ENCODE data around the gene RALGDS. TPM values are rescaled to one million over a fixed set of nuclear protein-coding genes. Genes with fewer than 3 reads are reported as not detected.
A peak's percentile ranks its signal among the peaks of the same experiment; 100 is the strongest.

RALGDS gene
- total and polyA plus RNA-seq, 9 of the 15 experiments (the other 6 are each of a cell fraction or from before 2014, with no cell fraction given): 0.75 to 43.3 (median 27.1) TPM

DNA sequence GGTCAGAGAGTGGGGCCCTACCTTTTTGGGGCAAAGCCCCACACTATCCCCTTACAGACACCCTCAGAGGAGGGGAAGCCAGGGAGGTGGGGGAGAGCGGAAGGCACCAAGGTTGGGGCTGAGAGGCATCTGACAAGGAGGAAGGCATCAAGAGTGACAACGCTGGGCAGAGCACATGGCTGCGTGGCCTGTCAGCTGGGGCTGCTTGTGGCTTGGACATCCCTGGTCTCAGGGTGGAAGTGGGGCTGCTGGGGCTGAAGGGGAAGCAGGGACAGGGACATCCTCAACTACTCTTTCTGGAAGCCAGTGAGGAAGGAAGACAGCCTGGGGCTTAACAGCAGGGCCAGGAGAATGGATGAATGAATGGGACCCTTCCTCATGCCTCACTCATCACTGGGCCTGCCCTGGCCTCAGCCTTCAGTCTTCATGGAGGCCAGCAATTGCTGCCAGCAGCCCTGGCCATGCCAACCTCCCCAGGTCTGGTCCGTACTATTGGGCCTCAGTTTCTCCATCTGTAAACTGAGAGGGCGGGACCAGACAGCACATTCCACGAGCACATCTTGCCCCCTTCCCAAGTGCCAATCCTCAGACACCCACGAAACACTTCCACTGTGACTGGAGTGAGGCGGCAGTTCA, 993 bp upstream of the RALGDS start (continued):
- peak; percentile 16; the same call in 1 of the 2 replicates for TF ChIP-seq CEBPB (tag; IDR thresholded peaks at IDR 0.05)
- no peak for TF ChIP-seq CREB1 (IDR thresholded peaks at IDR 0.05)
- 0 out of 2 replicates have a peak, but pooled peaks have one; percentile 5 for TF ChIP-seq CREB1 (CRISPR knock-in tag; IDR thresholded peaks at IDR 0.05)
- no peak for TF ChIP-seq ZNF174 (CRISPR knock-in tag; IDR thresholded peaks at IDR 0.05)
- TF ChIP-seq NONO (IDR thresholded peaks at IDR 0.05; ENCODE audit: low read depth in 2 of 2, low read length in 1 of 2): no peak

DNA sequence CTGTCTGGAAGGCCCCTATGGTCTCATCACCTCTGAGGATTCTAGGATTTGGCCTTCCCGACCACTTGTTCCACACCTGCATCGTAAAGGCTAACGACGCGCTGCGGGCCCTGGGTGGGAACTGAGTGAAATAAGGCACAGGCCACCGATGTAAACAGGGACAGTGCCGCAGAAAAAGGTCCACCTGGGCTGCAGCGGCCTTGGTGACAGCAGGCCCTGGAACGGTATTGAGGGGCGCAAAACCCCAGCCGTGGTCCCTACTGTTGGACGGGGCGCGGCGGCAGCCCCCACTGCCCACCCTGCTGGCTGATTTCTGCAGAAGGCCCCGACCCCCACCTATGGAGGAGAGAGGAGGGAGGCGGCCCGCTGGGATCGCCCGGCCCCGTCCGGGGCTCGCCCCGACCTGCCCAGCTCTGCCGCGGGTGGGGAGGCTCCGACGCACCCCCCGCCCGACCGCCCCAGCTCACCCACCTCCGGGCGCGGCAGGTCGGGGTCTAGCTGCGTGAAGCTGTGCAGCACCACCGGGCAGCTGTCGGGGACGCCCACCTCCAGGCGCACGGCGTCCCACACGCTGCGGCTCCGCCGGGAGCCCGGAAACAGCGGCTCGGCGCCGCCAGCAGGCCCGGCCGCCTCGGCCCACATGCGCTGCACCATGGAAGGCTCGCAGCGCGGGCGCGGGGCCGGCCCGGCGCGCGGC, 391 bp downstream of the RALGDS start:
- ChIA-PET CTCF (ENCODE audit: low intra/inter-chr PET ratio) (no interaction called here), POLR2A (interaction anchor here (0.6 to 2.5 kb wide), 3 partner anchors 13 to 226 kb away, joined by 3 to 8 read pairs (median 3); no protein-coding TSS in a partner anchor)
- Histone ChIP-seq H4K20me1 (replicated peaks; ENCODE audit: control insufficient read depth, insufficient read depth, low read length) (peaks cover 16% of the 10 kb centered on the region), H3K4me2 (ENCODE audit: insufficient read depth, low read length) (peak overlapping the region; percentile 78), H3K9me1 (ENCODE audit: control insufficient read depth, insufficient read depth, low read length) (no peaks in the 10 kb centered on the region), H3K4me1 (replicated peaks in 1 of 2; ENCODE audit: control insufficient read depth in 2 of 2, insufficient read depth in 2 of 2, low read length in 2 of 2) (peaks cover 52 to 88% of the 10 kb centered on the region in 2 experiments), H3K4me3 (peak overlapping the region; percentile 63), H3K36me3 (ENCODE audit: control insufficient read depth, insufficient read depth, low read length) (peaks cover 14% of the 10 kb centered on the region; the same call in 2 of the 3 replicates), H3K27ac (ENCODE audit: extremely low read depth, low read depth, low read length) (peak overlapping the region; percentile 74; the same call in 2 of the 3 replicates), H3K9me3 (replicated peaks; ENCODE audit: control insufficient read depth, insufficient read depth, low read depth, low read length) (no peaks in the 10 kb centered on the region), H3K9ac (ENCODE audit: insufficient read depth in 1 of 2, low read depth in 2 of 2, low read length in 2 of 2) (peak overlapping the region; percentile 69 to 94; a peak in 3 of 4 replicates), H3K79me2 (ENCODE audit: control insufficient read depth, insufficient read depth, low read length) (peaks cover 81% of the 10 kb centered on the region), H3K27me3 (ENCODE audit: control insufficient read depth in 2 of 2, insufficient read depth in 2 of 2, low read length in 2 of 2) (no peaks in the 10 kb centered on the region), H2AFZ (ENCODE audit: low read depth, low read length) (peak overlapping the region; percentile 73)
- peak; percentile 7 for ATAC-seq
- under 1% methylated on average over 35 of the region's 66 CpGs for WGBS (ENCODE audit: insufficient coverage, low coverage, missing lambda C conversion rate)
- no TSS peak for BruUV-seq (replicated peaks)
- DNase-seq (ENCODE audit: extremely low read depth in 1 of 4, low spot score in 3 of 4): peak in 2 of 4 experiments; percentile 70 to 72
- in situ Hi-C loops (cut with MboI) (no loop called here), intact Hi-C loops (cut with micrococcal nuclease) (no loop called here)
- FAIRE-seq: no peak
- TF ChIP-seq HLTF (IDR thresholded peaks at IDR 0.05): no peak
- TF ChIP-seq RBBP5 (IDR thresholded peaks at IDR 0.05; ENCODE audit: borderline replicate concordance, insufficient read depth, low read length, poor library complexity, severe bottlenecking): peak; percentile 26
- peak; percentile 58; the same call in 1 of the 2 replicates for TF ChIP-seq ZNF830 (CRISPR knock-in tag; IDR thresholded peaks at IDR 0.05)
- TF ChIP-seq ZFX (CRISPR knock-in tag; IDR thresholded peaks at IDR 0.05): peak; percentile 69
- peak; percentile 87 for TF ChIP-seq POLR2G (IDR thresholded peaks at IDR 0.05; ENCODE audit: low read depth, low read length)
- TF ChIP-seq, protein P1, sequence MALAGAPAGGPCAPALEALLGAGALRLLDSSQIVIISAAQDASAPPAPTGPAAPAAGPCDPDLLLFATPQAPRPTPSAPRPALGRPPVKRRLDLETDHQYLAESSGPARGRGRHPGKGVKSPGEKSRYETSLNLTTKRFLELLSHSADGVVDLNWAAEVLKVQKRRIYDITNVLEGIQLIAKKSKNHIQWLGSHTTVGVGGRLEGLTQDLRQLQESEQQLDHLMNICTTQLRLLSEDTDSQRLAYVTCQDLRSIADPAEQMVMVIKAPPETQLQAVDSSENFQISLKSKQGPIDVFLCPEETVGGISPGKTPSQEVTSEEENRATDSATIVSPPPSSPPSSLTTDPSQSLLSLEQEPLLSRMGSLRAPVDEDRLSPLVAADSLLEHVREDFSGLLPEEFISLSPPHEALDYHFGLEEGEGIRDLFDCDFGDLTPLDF (CRISPR knock-in tag; IDR thresholded peaks at IDR 0.05): 0 out of 2 replicates have a peak, but pooled peaks have one; percentile 7
- TF ChIP-seq ETV5 (CRISPR knock-in tag; IDR thresholded peaks at IDR 0.05; ENCODE audit: low read depth): no peak
- TF ChIP-seq SIN3A (IDR thresholded peaks at IDR 0.05; ENCODE audit: borderline replicate concordance in 2 of 2, control insufficient read depth in 1 of 2, low read depth in 2 of 2, low read length in 2 of 2): peak; percentile 40 to 49; a peak in 2 of 4 replicates
- TF ChIP-seq, protein P2, sequence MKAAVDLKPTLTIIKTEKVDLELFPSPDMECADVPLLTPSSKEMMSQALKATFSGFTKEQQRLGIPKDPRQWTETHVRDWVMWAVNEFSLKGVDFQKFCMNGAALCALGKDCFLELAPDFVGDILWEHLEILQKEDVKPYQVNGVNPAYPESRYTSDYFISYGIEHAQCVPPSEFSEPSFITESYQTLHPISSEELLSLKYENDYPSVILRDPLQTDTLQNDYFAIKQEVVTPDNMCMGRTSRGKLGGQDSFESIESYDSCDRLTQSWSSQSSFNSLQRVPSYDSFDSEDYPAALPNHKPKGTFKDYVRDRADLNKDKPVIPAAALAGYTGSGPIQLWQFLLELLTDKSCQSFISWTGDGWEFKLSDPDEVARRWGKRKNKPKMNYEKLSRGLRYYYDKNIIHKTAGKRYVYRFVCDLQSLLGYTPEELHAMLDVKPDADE (conservative IDR thresholded peaks at IDR 0.05; ENCODE audit: control insufficient read depth, low read depth, low read length): 0 out of 2 replicates have a peak, but pooled peaks have one; percentile 52
- TF ChIP-seq ZKSCAN3 (CRISPR knock-in tag; IDR thresholded peaks at IDR 0.05): no peak
- peak; percentile 16; the same call in 1 of the 2 replicates for TF ChIP-seq L3MBTL2 (IDR thresholded peaks at IDR 0.05)
- TF ChIP-seq CCNT2 (IDR thresholded peaks at IDR 0.05; ENCODE audit: borderline replicate concordance, extremely low read depth, insufficient read length, low read depth, low read length): peak; percentile 68
